Panc1 (cell line): ENCODE results near the gene SLC30A1.

Experiments used
- POLR2AphosphoS5 ChIP-seq: IDR thresholded peaks from 2 replicates; pipeline ENCODE4 v1.6.1; 2012; ENCODE audit warnings: mild to moderate bottlenecking, low read depth, low read length, moderate library complexity
- SIN3A ChIP-seq: IDR thresholded peaks from 2 replicates; pipeline ENCODE4 v1.6.1; 2012; ENCODE audit warnings: low read depth, mild to moderate bottlenecking, low read length, moderate library complexity, borderline replicate concordance; ENCODE audit not compliant: insufficient read depth
- TCF7L2 ChIP-seq: IDR thresholded peaks from 2 replicates; pipeline ENCODE4 v1.6.1; 2011; ENCODE audit warnings: mild to moderate bottlenecking, low read depth, low read length, inconsistent platforms
- TF ChIP-seq, protein P1 (sequence below): fragments of 450-650 bp; IDR thresholded peaks from 2 replicates; pipeline ENCODE4 v1.5.1; 2017; ENCODE audit warnings: mild to moderate bottlenecking
- TF ChIP-seq, protein P2 (sequence below), 2 experiments: IDR thresholded peaks; 2 replicates each; pipeline ENCODE4 v1.6.1; 2011 to 2012; ENCODE audit warnings: low read depth in 2 of 2, control low read depth in 1 of 2, low read length in 1 of 2, mild to moderate bottlenecking in 1 of 2, moderate library complexity in 1 of 2; ENCODE audit not compliant: insufficient read depth in 1 of 2

DNA sequence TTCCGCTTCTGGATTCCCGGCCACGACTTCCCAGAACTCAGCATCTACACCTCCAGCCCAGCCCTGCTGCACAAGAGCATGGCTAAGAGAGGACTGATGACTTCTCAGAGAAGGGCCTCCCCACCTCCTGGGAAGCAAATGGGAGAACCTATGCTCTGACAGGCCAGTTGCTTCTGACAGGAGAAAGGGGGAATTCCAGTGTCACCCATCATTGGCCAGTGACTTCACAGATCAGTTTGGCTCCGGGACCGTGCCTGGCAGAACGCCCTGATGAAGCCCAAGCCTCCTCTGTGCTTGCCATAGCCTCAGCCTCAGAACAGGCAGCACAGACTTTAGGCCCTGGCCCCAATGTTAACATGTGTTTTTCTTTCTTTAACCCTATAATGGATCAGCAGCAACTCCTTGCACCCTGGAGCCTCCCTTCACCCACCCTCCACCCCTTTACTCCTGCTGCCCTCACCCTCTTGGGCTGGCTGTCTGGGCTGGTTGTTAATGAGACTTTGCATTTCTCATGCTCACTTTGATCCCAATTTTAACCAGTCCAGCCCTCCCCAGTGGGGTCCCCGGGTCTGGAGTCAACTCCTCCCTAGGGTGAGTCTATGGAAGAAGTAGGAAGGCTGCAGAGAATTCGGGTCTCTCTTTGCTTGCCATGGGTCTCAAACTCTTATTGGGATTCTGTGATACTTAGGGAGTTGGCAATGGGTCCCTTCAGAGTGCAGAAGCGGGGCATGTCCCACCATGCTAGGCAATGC is 42.7 kb upstream of the SLC30A1 start:
- TF ChIP-seq, protein P1, sequence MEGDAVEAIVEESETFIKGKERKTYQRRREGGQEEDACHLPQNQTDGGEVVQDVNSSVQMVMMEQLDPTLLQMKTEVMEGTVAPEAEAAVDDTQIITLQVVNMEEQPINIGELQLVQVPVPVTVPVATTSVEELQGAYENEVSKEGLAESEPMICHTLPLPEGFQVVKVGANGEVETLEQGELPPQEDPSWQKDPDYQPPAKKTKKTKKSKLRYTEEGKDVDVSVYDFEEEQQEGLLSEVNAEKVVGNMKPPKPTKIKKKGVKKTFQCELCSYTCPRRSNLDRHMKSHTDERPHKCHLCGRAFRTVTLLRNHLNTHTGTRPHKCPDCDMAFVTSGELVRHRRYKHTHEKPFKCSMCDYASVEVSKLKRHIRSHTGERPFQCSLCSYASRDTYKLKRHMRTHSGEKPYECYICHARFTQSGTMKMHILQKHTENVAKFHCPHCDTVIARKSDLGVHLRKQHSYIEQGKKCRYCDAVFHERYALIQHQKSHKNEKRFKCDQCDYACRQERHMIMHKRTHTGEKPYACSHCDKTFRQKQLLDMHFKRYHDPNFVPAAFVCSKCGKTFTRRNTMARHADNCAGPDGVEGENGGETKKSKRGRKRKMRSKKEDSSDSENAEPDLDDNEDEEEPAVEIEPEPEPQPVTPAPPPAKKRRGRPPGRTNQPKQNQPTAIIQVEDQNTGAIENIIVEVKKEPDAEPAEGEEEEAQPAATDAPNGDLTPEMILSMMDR: no peak
- TF ChIP-seq TCF7L2 (no peak), POLR2AphosphoS5 (no peak), SIN3A (no peak)
- TF ChIP-seq, protein P2, sequence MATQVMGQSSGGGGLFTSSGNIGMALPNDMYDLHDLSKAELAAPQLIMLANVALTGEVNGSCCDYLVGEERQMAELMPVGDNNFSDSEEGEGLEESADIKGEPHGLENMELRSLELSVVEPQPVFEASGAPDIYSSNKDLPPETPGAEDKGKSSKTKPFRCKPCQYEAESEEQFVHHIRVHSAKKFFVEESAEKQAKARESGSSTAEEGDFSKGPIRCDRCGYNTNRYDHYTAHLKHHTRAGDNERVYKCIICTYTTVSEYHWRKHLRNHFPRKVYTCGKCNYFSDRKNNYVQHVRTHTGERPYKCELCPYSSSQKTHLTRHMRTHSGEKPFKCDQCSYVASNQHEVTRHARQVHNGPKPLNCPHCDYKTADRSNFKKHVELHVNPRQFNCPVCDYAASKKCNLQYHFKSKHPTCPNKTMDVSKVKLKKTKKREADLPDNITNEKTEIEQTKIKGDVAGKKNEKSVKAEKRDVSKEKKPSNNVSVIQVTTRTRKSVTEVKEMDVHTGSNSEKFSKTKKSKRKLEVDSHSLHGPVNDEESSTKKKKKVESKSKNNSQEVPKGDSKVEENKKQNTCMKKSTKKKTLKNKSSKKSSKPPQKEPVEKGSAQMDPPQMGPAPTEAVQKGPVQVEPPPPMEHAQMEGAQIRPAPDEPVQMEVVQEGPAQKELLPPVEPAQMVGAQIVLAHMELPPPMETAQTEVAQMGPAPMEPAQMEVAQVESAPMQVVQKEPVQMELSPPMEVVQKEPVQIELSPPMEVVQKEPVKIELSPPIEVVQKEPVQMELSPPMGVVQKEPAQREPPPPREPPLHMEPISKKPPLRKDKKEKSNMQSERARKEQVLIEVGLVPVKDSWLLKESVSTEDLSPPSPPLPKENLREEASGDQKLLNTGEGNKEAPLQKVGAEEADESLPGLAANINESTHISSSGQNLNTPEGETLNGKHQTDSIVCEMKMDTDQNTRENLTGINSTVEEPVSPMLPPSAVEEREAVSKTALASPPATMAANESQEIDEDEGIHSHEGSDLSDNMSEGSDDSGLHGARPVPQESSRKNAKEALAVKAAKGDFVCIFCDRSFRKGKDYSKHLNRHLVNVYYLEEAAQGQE (IDR thresholded peaks at IDR 0.05; ENCODE audit: insufficient read depth in 1 of 2, low read depth in 2 of 2, low read length in 1 of 2): no peak
